PC-3 (cell line): ENCODE data around the gene PPP1R3G. TPM values are rescaled to one million over a fixed set of nuclear protein-coding genes. Genes with fewer than 3 reads are reported as not detected.

Experiments
- ATAC-seq: fragments of 200-7000 bp; cut with Tn5 transposase; 2 replicates; pipeline ENCODE4 v1.9.1; 2020; ENCODE audit warnings: mild to moderate bottlenecking, moderate library complexity
- BruUV-seq: library from RNA; stranded (reverse); fragments of 400-500 nt; replicated peaks from 2 replicates; lab custom pipeline; 2021; lab: Mats Ljungman, UMichigan
- CTCF ChIA-PET: fragments of 300-600 bp; sonication (Branson Sonifier 250); formaldehyde crosslinking; loops from one replicate; lab custom pipeline; 2022; ENCODE audit warnings: antibody characterized with exemption; lab: Charles Lee
- POLR2A ChIA-PET: fragments of 300-600 bp; sonication (Branson Sonifier 250); formaldehyde crosslinking; loops from one replicate; lab custom pipeline; 2022; ENCODE audit warnings: antibody characterized with exemption; ENCODE audit not compliant: unreplicated experiment; lab: Charles Lee
- DNase-seq: peaks from one replicate; pipeline ENCODE4 v3.0.0-alpha.2; 2015
- H2AFZ ChIP-seq: fragments of 300-600 bp; sonication (generic); 2 replicates; pipeline ENCODE4 v1.6.0; 2016; ENCODE audit warnings: antibody characterized with exemption, low read length
- H3F3A ChIP-seq: fragments of 300-600 bp; sonication (generic); one replicate; pipeline ENCODE4 v1.6.0; 2017; ENCODE audit warnings: antibody characterized with exemption, low read length, control low read depth, mild to moderate bottlenecking; ENCODE audit not compliant: unreplicated experiment
- H3K27ac ChIP-seq: fragments of 300-600 bp; sonication (generic); 2 replicates; pipeline ENCODE4 v1.5.1; 2016; ENCODE audit warnings: mild to moderate bottlenecking, low read length
- H3K27me3 ChIP-seq: fragments of 300-600 bp; sonication (generic); 2 replicates; pipeline ENCODE4 v1.6.1; 2016; ENCODE audit warnings: low read length, mixed read lengths
- H3K36me3 ChIP-seq: fragments of 300-600 bp; sonication (generic); 2 replicates; pipeline ENCODE4 v1.6.1; 2016; ENCODE audit warnings: low read depth, mixed run types, low read length, mixed read lengths
- H3K4me1 ChIP-seq: fragments of 300-600 bp; sonication (generic); 2 replicates; pipeline ENCODE4 v1.5.1; 2016; ENCODE audit warnings: low read length; ENCODE audit not compliant: insufficient read depth
- H3K4me2 ChIP-seq: fragments of 300-600 bp; sonication (generic); 2 replicates; pipeline ENCODE4 v1.6.0; 2016; ENCODE audit warnings: low read length
- H3K4me3 ChIP-seq: fragments of 300-600 bp; sonication (generic); 2 replicates; pipeline ENCODE4 v1.5.1; 2016; ENCODE audit warnings: mild to moderate bottlenecking, low read length, mixed read lengths
- H3K79me2 ChIP-seq: fragments of 300-600 bp; sonication (generic); 2 replicates; pipeline ENCODE4 v1.6.1; 2017; ENCODE audit warnings: low read length, mixed read lengths
- H3K9ac ChIP-seq: fragments of 300-600 bp; sonication (generic); 2 replicates; pipeline ENCODE4 v1.6.0; 2016; ENCODE audit warnings: mild to moderate bottlenecking, low read length
- H3K9me2 ChIP-seq: fragments of 300-600 bp; sonication (generic); replicated peaks from 2 replicates; pipeline ENCODE4 v1.6.1; 2016; ENCODE audit warnings: mixed run types, low read length, mixed read lengths
- H3K9me3 ChIP-seq: fragments of 300-600 bp; sonication (generic); 2 replicates; pipeline ENCODE4 v1.6.1; 2016; ENCODE audit warnings: low read length, mixed read lengths
- H4K20me1 ChIP-seq: fragments of 300-600 bp; sonication (generic); 2 replicates; pipeline ENCODE4 v1.6.1; 2016; ENCODE audit warnings: low read length, mixed read lengths
- CTCF ChIP-seq: fragments of 300-600 bp; sonication (generic); conservative IDR thresholded peaks from 2 replicates; pipeline ENCODE4 v1.5.1; 2017; ENCODE audit warnings: antibody characterized with exemption, low read depth, mild to moderate bottlenecking, low read length
- EZH2 ChIP-seq: fragments of 300-600 bp; sonication (generic); IDR thresholded peaks from one replicate; pipeline ENCODE4 v1.6.1; 2017; ENCODE audit warnings: antibody characterized with exemption, mild to moderate bottlenecking, low read length; ENCODE audit not compliant: unreplicated experiment
- EZH2phosphoT487 ChIP-seq: fragments of 300-600 bp; sonication (generic); IDR thresholded peaks from 2 replicates; pipeline ENCODE4 v1.6.1; 2018; ENCODE audit warnings: mild to moderate bottlenecking, antibody characterized with exemption, low read length, borderline replicate concordance
- intact Hi-C: fragments of 100-400 bp; cut with micrococcal nuclease; formaldehyde crosslinking; loops from 2 replicates; pipeline ENCODE4 v1.9.0; 2023
- total RNA-seq: library from RNA; depleted of rRNA; stranded (reverse); fragments of >200 nt; gene quantifications from 2 replicates; pipeline ENCODE4 v1.2.3, GENCODE V29; 2014

PPP1R3G gene
- total RNA-seq, 1 experiment from 2014 or later, result 2.8 TPM

DNA sequence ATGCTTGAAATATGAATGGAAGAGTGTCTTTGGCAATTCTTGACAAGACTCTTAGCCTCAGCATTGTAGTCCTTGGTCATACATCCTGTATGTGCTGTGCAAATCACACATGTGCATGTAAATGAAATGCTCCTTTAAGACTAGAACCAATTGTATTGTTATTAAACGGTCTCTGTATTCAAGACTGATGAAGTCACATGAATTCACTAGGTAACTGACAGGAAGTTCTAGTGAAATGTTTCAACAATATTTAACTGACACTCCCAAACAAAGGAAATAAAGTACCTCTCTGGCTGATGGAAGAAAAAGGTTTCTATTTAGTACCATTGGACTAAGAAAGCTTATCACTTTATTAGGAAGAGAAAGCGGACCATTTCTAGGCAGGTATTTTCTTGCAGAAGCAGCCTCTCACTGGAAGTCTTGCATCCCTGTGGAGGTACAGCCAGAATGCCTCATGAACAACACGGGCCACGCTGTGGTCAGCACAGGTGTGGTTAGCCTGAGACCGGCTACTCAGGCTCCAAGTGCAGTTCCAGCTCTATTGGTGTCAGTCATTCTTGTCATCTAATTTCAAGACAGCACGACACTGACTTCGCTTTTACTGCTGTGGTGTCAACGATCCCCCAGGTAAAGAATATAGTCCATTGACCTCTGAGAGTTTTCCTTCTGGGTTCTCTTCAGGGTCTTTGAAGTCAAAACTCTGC is 17.3 kb downstream of the PPP1R3G start:
- no peaks in the 10 kb centered on the region for H3K9me2 ChIP-seq
- TF ChIP-seq EZH2 (no peak), CTCF (no peak), EZH2phosphoT487 (no peak)
- H3K36me3 ChIP-seq, result no peaks in the 10 kb centered on the region
- intact Hi-C loops, result no loop called here
- no peaks in the 10 kb centered on the region for H3K4me1 ChIP-seq
- no peaks in the 10 kb centered on the region for H4K20me1 ChIP-seq
- no peaks in the 10 kb centered on the region for H3K79me2 ChIP-seq
- CTCF ChIA-PET, result interaction anchor here (0.6 kb wide), 1 partner anchor 62 kb away, joined by 5 read pairs; no protein-coding TSS in a partner anchor
- no peak overlapping the region for H3K4me2 ChIP-seq
- ATAC-seq, result no peak
- no peak overlapping the region for H3K9ac ChIP-seq
- POLR2A ChIA-PET, result no interaction called here
- no peaks in the 10 kb centered on the region for H3K9me3 ChIP-seq
- BruUV-seq, result no TSS peak
- no peak overlapping the region for H3K27ac ChIP-seq
- no peaks in the 10 kb centered on the region for H3K27me3 ChIP-seq
- no peak overlapping the region for H3K4me3 ChIP-seq
- no peak for DNase-seq
- H3F3A ChIP-seq, result no peaks in the 10 kb centered on the region
- H2AFZ ChIP-seq, result no peak overlapping the region

DNA sequence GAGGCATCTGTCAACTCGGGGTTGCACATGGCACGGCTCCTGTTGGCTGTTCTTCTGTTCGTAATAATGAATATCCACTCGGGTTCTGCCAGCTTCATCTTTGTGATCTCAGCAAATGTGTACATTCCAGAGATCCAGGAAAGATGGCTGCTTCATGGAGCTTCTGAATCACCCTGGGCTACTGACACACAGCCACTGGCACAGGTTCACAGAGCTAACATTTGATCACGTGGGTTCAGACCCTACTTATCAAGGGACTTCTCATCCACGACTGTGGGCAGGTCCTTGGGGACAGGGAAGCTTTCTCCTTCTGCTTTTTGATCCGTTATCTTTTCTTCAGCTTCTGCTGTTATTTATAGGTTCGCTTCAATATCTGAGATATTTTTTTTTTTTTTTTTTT is 18.1 kb downstream of the PPP1R3G start:
- no TSS peak for BruUV-seq
- Histone ChIP-seq H3K27me3 (no peaks in the 10 kb centered on the region), H3K4me1 (no peaks in the 10 kb centered on the region), H3K4me2 (no peak overlapping the region), H2AFZ (no peak overlapping the region), H4K20me1 (no peaks in the 10 kb centered on the region), H3K36me3 (no peaks in the 10 kb centered on the region), H3K9ac (no peak overlapping the region), H3F3A (no peaks in the 10 kb centered on the region), H3K9me3 (no peaks in the 10 kb centered on the region), H3K9me2 (no peaks in the 10 kb centered on the region), H3K79me2 (no peaks in the 10 kb centered on the region), H3K27ac (no peak overlapping the region), H3K4me3 (no peak overlapping the region)
- DNase-seq, result no peak
- CTCF ChIA-PET, result no interaction called here
- TF ChIP-seq EZH2phosphoT487, result no peak
- TF ChIP-seq EZH2, result no peak
- TF ChIP-seq CTCF, result no peak
- intact Hi-C loops, result no loop called here
- ATAC-seq, result no peak
- POLR2A ChIA-PET, result no interaction called here

DNA sequence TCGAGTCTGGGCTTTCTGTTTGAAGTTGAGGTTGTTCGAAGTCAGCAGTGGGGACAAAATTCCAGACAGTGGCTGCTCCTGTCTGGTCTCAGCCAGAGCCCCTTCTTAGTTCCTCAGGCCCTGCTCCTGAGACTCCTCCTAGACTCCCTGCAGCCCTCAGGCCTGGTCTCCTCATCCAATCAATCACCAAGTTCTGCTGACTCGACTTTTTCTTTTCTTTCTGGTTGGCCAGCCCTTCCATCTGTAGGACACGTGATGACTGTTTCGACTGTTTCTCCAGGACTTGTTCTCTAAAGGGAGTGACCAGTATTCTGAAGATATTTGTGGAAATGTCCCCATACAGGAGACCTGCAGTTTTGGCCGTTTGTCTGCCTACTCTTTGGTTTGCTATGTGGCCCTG is 19.5 kb downstream of the PPP1R3G start:
- POLR2A ChIA-PET, result no interaction called here
- Histone ChIP-seq H3K27ac (no peak overlapping the region), H4K20me1 (no peaks in the 10 kb centered on the region), H3K79me2 (no peaks in the 10 kb centered on the region), H3K9ac (no peak overlapping the region), H3K36me3 (no peaks in the 10 kb centered on the region), H3K9me3 (no peaks in the 10 kb centered on the region), H3K9me2 (no peaks in the 10 kb centered on the region), H3K4me3 (no peak overlapping the region), H3K4me1 (no peaks in the 10 kb centered on the region), H3K4me2 (no peak overlapping the region), H3F3A (no peaks in the 10 kb centered on the region), H2AFZ (no peak overlapping the region), H3K27me3 (no peaks in the 10 kb centered on the region)
- intact Hi-C loops, result no loop called here
- TF ChIP-seq EZH2phosphoT487 (no peak), CTCF (no peak), EZH2 (no peak)
- BruUV-seq, result no TSS peak
- ATAC-seq (no peak), DNase-seq (no peak)
- CTCF ChIA-PET, result no interaction called here
